Osteoblast (primary cell): ENCODE data around the gene KPNA1. TPM values are rescaled to one million over a fixed set of nuclear protein-coding genes. Genes with fewer than 3 reads are reported as not detected.
"Not testable (repeated sequence)": the region's sequence is repeated elsewhere in the genome, so short reads cannot be mapped to it uniquely, and the experiment has no call there.

ENCODE experiments used
- DNase-seq: peaks from one replicate; pipeline ENCODE4 v3.0.0; 2011; ENCODE audit warnings: low spot score, mixed read lengths; ENCODE audit not compliant: insufficient read length; ENCODE audit errors: missing footprints
- H2AFZ ChIP-seq: 2 replicates; pipeline ENCODE4 v1.6.0; 2011; ENCODE audit warnings: mild to moderate bottlenecking, low read length
- H3K27ac ChIP-seq: 2 replicates; pipeline ENCODE4 v1.5.1; 2011; ENCODE audit warnings: mild to moderate bottlenecking, low read depth, low read length, moderate library complexity
- H3K27me3 ChIP-seq: 2 replicates; pipeline ENCODE4 v1.6.0; 2012; ENCODE audit warnings: mild to moderate bottlenecking, control low read depth, inconsistent platforms, low read length, moderate library complexity; ENCODE audit not compliant: insufficient read depth
- H3K36me3 ChIP-seq: 2 replicates; pipeline ENCODE4 v1.5.1; 2011; ENCODE audit warnings: mild to moderate bottlenecking, low read length, control low read depth, moderate library complexity; ENCODE audit not compliant: insufficient read depth
- H3K4me1 ChIP-seq: 2 replicates; pipeline ENCODE4 v1.5.1; 2011; ENCODE audit warnings: mild to moderate bottlenecking, low read length, control low read depth, moderate library complexity; ENCODE audit not compliant: insufficient read depth
- H3K4me2 ChIP-seq: 2 replicates; pipeline ENCODE4 v1.6.0; 2011; ENCODE audit warnings: mild to moderate bottlenecking, low read length; ENCODE audit not compliant: insufficient read depth
- H3K4me3 ChIP-seq: fragments of 200-600 bp; sonication (generic); 3 replicates; pipeline ENCODE4 v1.5.1; 2012; ENCODE audit warnings: mild to moderate bottlenecking, low read length, inconsistent platforms; ENCODE audit not compliant: insufficient read depth
- H3K79me2 ChIP-seq: 2 replicates; pipeline ENCODE4 v1.6.0; 2012; ENCODE audit warnings: mild to moderate bottlenecking, low read length, control low read depth, inconsistent platforms; ENCODE audit not compliant: insufficient read depth
- H3K9me3 ChIP-seq: 2 replicates; pipeline ENCODE4 v1.5.1; 2011; ENCODE audit warnings: low read depth, low read length, control low read depth
- H4K20me1 ChIP-seq: 2 replicates; pipeline ENCODE4 v1.6.0; 2012; ENCODE audit warnings: mild to moderate bottlenecking, low read length, control low read depth; ENCODE audit not compliant: insufficient read depth
- CTCF ChIP-seq: IDR thresholded peaks from 2 replicates; pipeline ENCODE4 v1.5.1; 2011; ENCODE audit warnings: mild to moderate bottlenecking, low read depth, low read length, moderate library complexity; ENCODE audit errors: extremely low read depth
- total RNA-seq: library from RNA; depleted of rRNA; stranded (reverse); fragments of >200 nt; gene quantifications from 2 replicates; pipeline ENCODE4 v1.2.3, GENCODE V29; 2012

Gene KPNA1
- total RNA-seq, 1 donor, result 48.1 TPM

GRCh38 chr3:122505676-122506075, 9.1 kb downstream of the KPNA1 start:
- no peak overlapping the region for H3K27ac ChIP-seq
- TF ChIP-seq CTCF, result no peak
- H3K36me3 ChIP-seq, result no peaks in the 10 kb centered on the region
- no peak overlapping the region for H3K4me3 ChIP-seq
- no peak for DNase-seq
- H3K79me2 ChIP-seq, result peaks cover 100% of the 10 kb centered on the region
- H3K27me3 ChIP-seq, result no peaks in the 10 kb centered on the region
- H3K9me3 ChIP-seq, result no peaks in the 10 kb centered on the region
- no peak overlapping the region for H3K4me2 ChIP-seq
- peaks cover 79% of the 10 kb centered on the region for H4K20me1 ChIP-seq
- H3K4me1 ChIP-seq, result no peaks in the 10 kb centered on the region
- no peak overlapping the region for H2AFZ ChIP-seq

- DNase-seq, result no peak
- Histone ChIP-seq H2AFZ (no peak overlapping the region), H3K9me3 (no peaks in the 10 kb centered on the region), H3K27ac (no peak overlapping the region), H3K4me1 (peaks cover 2% of the 10 kb centered on the region), H3K4me2 (no peak overlapping the region), H3K79me2 (peaks cover 98% of the 10 kb centered on the region), H4K20me1 (peaks cover 68% of the 10 kb centered on the region), H3K36me3 (no peaks in the 10 kb centered on the region), H3K4me3 (no peak overlapping the region), H3K27me3 (no peaks in the 10 kb centered on the region)
- TF ChIP-seq CTCF, result no peak
Measured at GRCh38 chr3:122502941-122503340, 11.8 kb downstream of the KPNA1 start.

- H3K4me2 ChIP-seq, result no peak overlapping the region
- no peak for TF ChIP-seq CTCF
- H3K27ac ChIP-seq, result no peak overlapping the region
- H3K4me3 ChIP-seq, result no peak overlapping the region
- no peak overlapping the region for H2AFZ ChIP-seq
- H3K27me3 ChIP-seq, result no peaks in the 10 kb centered on the region
- peaks cover 6% of the 10 kb centered on the region for H3K4me1 ChIP-seq
- no peaks in the 10 kb centered on the region for H3K9me3 ChIP-seq
- H3K36me3 ChIP-seq, result no peaks in the 10 kb centered on the region
- peaks cover 93% of the 10 kb centered on the region for H3K79me2 ChIP-seq
- no peak for DNase-seq
- H4K20me1 ChIP-seq, result peaks cover 70% of the 10 kb centered on the region
Measured at GRCh38 chr3:122502139-122502538, 12.6 kb downstream of the KPNA1 start.

- H3K4me3 ChIP-seq, H3K27ac ChIP-seq, H2AFZ ChIP-seq, H3K27me3 ChIP-seq, H3K9me3 ChIP-seq, DNase-seq, H3K4me2 ChIP-seq, H3K36me3 ChIP-seq: not testable (repeated sequence)
- Histone ChIP-seq H3K79me2 (peaks cover 91% of the 10 kb centered on the region), H3K4me1 (peaks cover 12% of the 10 kb centered on the region), H4K20me1 (peaks cover 75% of the 10 kb centered on the region)
Measured at GRCh38 chr3:122500964-122501363, 13.8 kb downstream of the KPNA1 start.

- Histone ChIP-seq H3K4me1 (peaks cover 27% of the 10 kb centered on the region), H3K4me2 (no peak overlapping the region), H3K9me3 (no peaks in the 10 kb centered on the region), H4K20me1 (peaks cover 53% of the 10 kb centered on the region), H3K4me3 (no peak overlapping the region), H3K27ac (peak overlapping the region; percentile 50), H3K79me2 (peaks cover 77% of the 10 kb centered on the region), H3K27me3 (no peaks in the 10 kb centered on the region), H3K36me3 (peaks cover 4% of the 10 kb centered on the region), H2AFZ (no peak overlapping the region)
- DNase-seq, result no peak
- TF ChIP-seq CTCF, result no peak
Measured at GRCh38 chr3:122498152-122498551, 16.6 kb downstream of the KPNA1 start.
